GM12878 (cell line): ENCODE data around the gene USH1G.

Experiments
- CHD2 ChIP-seq: IDR thresholded peaks from 2 replicates; pipeline ENCODE4 v1.6.1; 2011; ENCODE audit warnings: low read depth, low read length, improper control_type of control experiment, borderline replicate concordance
- CREM ChIP-seq: IDR thresholded peaks from 2 replicates; pipeline ENCODE4 v1.6.1; 2014; ENCODE audit warnings: antibody characterized with exemption, low read depth
- CTCF ChIP-seq, 3 experiments: IDR thresholded peaks in 2 of 3; conservative IDR thresholded peaks in 1 of 3; 2 replicates each; pipeline ENCODE4 v1.5.1; 2011; ENCODE audit warnings: low read depth in 3 of 3, low read length in 3 of 3, mild to moderate bottlenecking in 3 of 3, control low read depth in 2 of 3, moderate library complexity in 2 of 3, inconsistent platforms in 1 of 3, mixed read lengths in 1 of 3; ENCODE audit not compliant: control insufficient read depth in 2 of 3, insufficient read depth in 1 of 3; ENCODE audit errors: extremely low read depth in 1 of 3
- EZH2 ChIP-seq: IDR thresholded peaks from 2 replicates; pipeline ENCODE4 v1.6.1; 2012; ENCODE audit warnings: low read depth, mild to moderate bottlenecking, control low read depth, inconsistent platforms, low read length, borderline replicate concordance; ENCODE audit not compliant: control insufficient read depth
- HDAC6 ChIP-seq: fragments of 200-600 bp; sonication (generic); IDR thresholded peaks from one replicate; pipeline ENCODE4 v1.8.0; 2017; ENCODE audit warnings: antibody characterized with exemption; ENCODE audit not compliant: unreplicated experiment
- IRF3 ChIP-seq: fragments of 450-650 bp; IDR thresholded peaks from 2 replicates; pipeline ENCODE4 v1.6.1; 2014; ENCODE audit warnings: mild to moderate bottlenecking
- NR2C2 ChIP-seq: IDR thresholded peaks from 2 replicates; pipeline ENCODE4 v1.6.1; 2011; ENCODE audit warnings: borderline replicate concordance, low read depth; ENCODE audit not compliant: control insufficient read depth, insufficient read length
- POLR2AphosphoS5 ChIP-seq: IDR thresholded peaks from 2 replicates; pipeline ENCODE4 v1.6.1; 2011; ENCODE audit warnings: mild to moderate bottlenecking, low read length, inconsistent platforms
- ZNF592 ChIP-seq: fragments of 450-650 bp; IDR thresholded peaks from 2 replicates; pipeline ENCODE4 v1.6.1; 2017; ENCODE audit warnings: mild to moderate bottlenecking, moderate library complexity

- TF ChIP-seq POLR2AphosphoS5 (no peak), CHD2 (no peak), ZNF592 (no peak), CTCF (IDR thresholded peaks at IDR 0.05 in 2 of 3, conservative IDR thresholded peaks at IDR 0.05 in 1 of 3; ENCODE audit: control insufficient read depth in 2 of 3, extremely low read depth in 1 of 3, insufficient read depth in 1 of 3, low read depth in 3 of 3, low read length in 3 of 3) (no peak), CREM (no peak), NR2C2 (no peak), IRF3 (no peak), HDAC6 (no peak), EZH2 (no peak)
Measured at GRCh38 chr17:74922172-74922571, 883 bp downstream of the USH1G start.
